Aorta (tissue), 5 donors: ENCODE results near the gene CLVS2. TPM values are rescaled to one million over a fixed set of nuclear protein-coding genes. Genes with fewer than 3 reads are reported as not detected.

Experiments
- ATAC-seq: fragments of 200-7000 bp; cut with Tn5 transposase; one replicate; pipeline ENCODE4 v1.9.1; 2022; ENCODE audit warnings: moderate library complexity; ENCODE audit not compliant: low FRiP score
- DNase-seq, 2 donors: peaks; one replicate each; pipeline ENCODE4 v3.0.0-alpha.2; 2020
- H3K27ac ChIP-seq, 2 donors: one replicate each; pipeline ENCODE4 v1.5.1; 2013; ENCODE audit warnings: low read length in 2 of 2, mild to moderate bottlenecking in 2 of 2, moderate library complexity in 2 of 2, control low read depth in 1 of 2, inconsistent platforms in 1 of 2, low read depth in 1 of 2
- H3K27me3 ChIP-seq, 2 donors: one replicate each; pipeline ENCODE4 v1.6.1; 2013; ENCODE audit warnings: control low read depth in 1 of 2, low read length in 1 of 2, mild to moderate bottlenecking in 1 of 2, moderate library complexity in 1 of 2; ENCODE audit not compliant: insufficient read depth in 2 of 2, control insufficient read depth in 1 of 2
- H3K36me3 ChIP-seq, 2 donors: one replicate each; pipeline ENCODE4 v1.6.1; 2013; ENCODE audit warnings: control low read depth in 1 of 2, low read length in 1 of 2, mild to moderate bottlenecking in 1 of 2; ENCODE audit not compliant: insufficient read depth in 2 of 2, control insufficient read depth in 1 of 2
- H3K4me1 ChIP-seq, 2 donors: one replicate each; pipeline ENCODE4 v1.6.1; 2013; ENCODE audit warnings: low read length in 2 of 2, control low read depth in 1 of 2, mild to moderate bottlenecking in 1 of 2, moderate library complexity in 1 of 2; ENCODE audit not compliant: insufficient read depth in 2 of 2, control insufficient read depth in 1 of 2
- H3K4me3 ChIP-seq, 2 donors: one replicate each; pipeline ENCODE4 v1.5.1; 2013; ENCODE audit warnings: low read length in 2 of 2, control low read depth in 1 of 2, mild to moderate bottlenecking in 1 of 2
- H3K9me3 ChIP-seq: one replicate; pipeline ENCODE4 v1.6.1; 2013; ENCODE audit warnings: mild to moderate bottlenecking, low read length; ENCODE audit not compliant: control insufficient read depth
- WGBS, 2 donors: extraction: QIAGEN DNeasy Blood & Tissue Kit; methylation state at CpG; one replicate each; pipeline ENCODE4 v1.1.7; 2013; 5-methylcytosine and 5-hydroxymethylcytosine counted together
- intact Hi-C, 2 donors: fragments of 100-400 bp; cut with DNase I; formaldehyde crosslinking; loops; one replicate each; pipeline versions ENCODE4 v1.14.2 to v1.15.0; 2022
- polyA plus RNA-seq, 2 donors: library from polyadenylated mRNA; stranded (reverse); fragments of 200-250 nt; gene quantifications; one replicate each; pipeline ENCODE4 v1.2.3, GENCODE V29; 2013
- total RNA-seq, 2 donors: library from RNA; stranded (reverse); fragmentation: NEBNext Ultra II Directional; extraction: Animal tissue kit (Norgen Biotek cat#: 25700); gene quantifications; one replicate each; pipeline ENCODE4 v1.2.1, GENCODE V29; 2021
- donor health status: healthy with polysubstance abuse.
- donor health status: Bipolar disorder and iron deficiency.
- donor health status: DM: no; HTN: no; CAD: no.
- donor health status: DM: no; HTN: no; CAD: no.
- donor health status: DM: yes; HTN: yes; CAD: no.

Gene CLVS2
- total and polyA plus RNA-seq, 4 donors = under 0.01 to 0.03 TPM; not detected in 2

DNA sequence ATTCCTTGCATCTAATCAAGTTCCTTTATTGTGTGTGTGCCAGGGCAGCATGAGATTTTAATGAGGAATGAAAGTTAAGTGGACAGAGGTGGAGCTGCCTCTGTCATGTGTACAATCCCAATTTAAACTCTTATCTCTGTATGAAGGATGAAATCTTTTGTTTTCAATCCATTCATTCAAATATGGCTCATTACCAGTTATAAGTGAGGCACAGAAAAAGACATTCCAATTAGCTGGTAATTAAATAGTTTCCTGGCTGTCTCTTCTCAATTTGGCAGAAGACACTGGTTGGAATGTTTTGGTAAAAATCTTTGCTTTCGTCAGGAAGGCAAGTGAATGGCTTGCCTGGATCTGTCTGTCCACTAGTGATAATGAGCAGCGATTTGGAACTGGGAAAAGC lies 46.4 kb downstream of the CLVS2 start:
- Histone ChIP-seq H3K36me3 (no peaks in the 10 kb centered on the region), H3K4me1 (no peaks in the 10 kb centered on the region), H3K9me3 (no peaks in the 10 kb centered on the region), H3K27me3 (peaks cover 0 to 1% of the 10 kb centered on the region in 2 donors), H3K4me3 (no peak overlapping the region), H3K27ac (no peak overlapping the region)
- intact Hi-C loops = no loop called here
- ATAC-seq (no peak), DNase-seq (no peak)
- WGBS, 2 donors = 55% methylated on average over 2 of the region's 2 CpGs

DNA sequence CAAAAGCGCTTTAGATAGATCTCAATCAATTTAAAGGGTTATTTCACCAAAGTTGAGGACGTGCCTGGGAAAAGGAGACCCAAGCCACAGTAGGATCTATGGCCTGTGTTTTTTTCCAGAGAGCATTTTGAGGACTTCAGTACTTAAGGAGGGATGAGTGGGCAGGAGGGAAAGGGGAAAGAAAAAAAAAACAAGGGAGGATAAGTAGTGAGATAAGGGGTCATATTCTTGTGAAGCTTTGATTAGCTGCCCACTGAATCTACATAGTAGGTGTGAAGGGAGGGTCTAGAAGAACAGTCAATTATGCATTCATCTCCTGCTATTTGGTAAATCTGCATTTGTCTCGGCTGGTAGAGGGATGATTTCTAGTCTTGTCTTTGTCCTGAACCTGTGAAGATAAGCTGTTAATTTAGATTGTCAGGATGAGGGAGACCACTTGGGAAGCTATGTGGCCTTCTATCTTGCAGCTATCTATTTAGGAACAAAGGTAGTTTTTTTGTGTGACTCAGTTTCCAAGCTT lies 48.4 kb downstream of the CLVS2 start:
- DNase-seq = no peak
- Histone ChIP-seq H3K4me1 (no peaks in the 10 kb centered on the region), H3K9me3 (no peaks in the 10 kb centered on the region), H3K4me3 (no peak overlapping the region), H3K27ac (no peak overlapping the region), H3K27me3 (peaks cover 0 to 1% of the 10 kb centered on the region in 2 donors), H3K36me3 (no peaks in the 10 kb centered on the region)
- WGBS, 2 donors = 70 to 73% methylated on average over 3 of the region's 3 CpGs
- intact Hi-C loops = no loop called here
- ATAC-seq = no peak

DNA sequence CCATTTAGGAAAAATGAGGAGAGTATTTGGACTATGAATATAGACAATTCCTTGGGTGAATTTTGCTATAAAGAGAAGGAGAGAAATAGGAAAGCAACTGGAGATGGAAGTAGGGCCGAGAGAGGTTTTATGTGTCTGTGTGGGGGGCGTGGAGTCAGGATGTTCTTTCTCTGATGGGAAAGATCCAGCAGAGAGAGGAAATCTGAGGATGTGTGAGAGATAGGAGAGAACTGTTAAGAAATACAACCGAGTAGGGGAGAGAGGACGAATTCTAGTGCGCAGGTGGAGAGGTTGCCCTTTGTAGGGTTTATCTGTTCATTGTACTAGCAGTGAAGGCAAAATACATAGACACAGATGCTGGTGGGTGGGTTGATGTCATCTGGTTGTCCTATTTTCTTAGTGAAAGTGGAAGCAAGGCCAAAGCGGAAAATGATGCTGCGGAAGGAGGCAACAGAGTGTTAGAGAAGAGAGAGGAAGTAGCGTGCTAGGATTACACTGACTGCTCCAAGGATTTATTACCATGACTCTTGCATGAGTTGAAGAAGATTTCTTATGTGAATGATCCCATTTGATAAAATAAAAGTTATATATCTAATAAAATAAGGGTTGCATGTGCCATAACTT lies 57.7 kb downstream of the CLVS2 start:
- Histone ChIP-seq H3K36me3 (no peaks in the 10 kb centered on the region), H3K9me3 (no peaks in the 10 kb centered on the region), H3K27me3 (no peaks in the 10 kb centered on the region), H3K27ac (no peak overlapping the region), H3K4me1 (no peaks in the 10 kb centered on the region), H3K4me3 (no peak overlapping the region)
- no peak for ATAC-seq
- intact Hi-C loops = no loop called here
- WGBS, 2 donors = 74% methylated on average over 8 of the region's 8 CpGs
- DNase-seq = no peak

DNA sequence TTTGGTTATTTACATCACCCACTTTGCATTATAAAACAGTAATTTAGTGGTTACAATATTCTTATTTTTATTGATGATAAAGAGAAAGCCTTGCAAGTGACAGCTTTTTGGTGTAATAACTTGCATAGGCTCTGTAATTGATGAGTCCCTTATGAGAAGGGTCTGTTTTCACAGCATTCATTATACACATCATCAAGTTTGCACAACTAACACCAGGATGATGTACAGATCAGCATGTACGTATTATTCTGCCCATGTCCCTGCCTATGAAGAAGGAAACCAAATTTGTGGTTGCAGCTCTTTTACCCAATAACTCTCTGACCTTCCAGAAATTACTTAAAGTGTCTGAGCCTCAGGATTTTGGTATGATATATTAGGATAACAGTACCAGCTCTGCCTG lies 59.2 kb downstream of the CLVS2 start:
- Histone ChIP-seq H3K27me3 (peaks cover 0 to 1% of the 10 kb centered on the region in 2 donors), H3K36me3 (no peaks in the 10 kb centered on the region), H3K9me3 (no peaks in the 10 kb centered on the region), H3K27ac (no peak overlapping the region), H3K4me3 (no peak overlapping the region), H3K4me1 (no peaks in the 10 kb centered on the region)
- 7 to 28% methylated on average over 1 of the region's 1 CpG for WGBS, 2 donors
- DNase-seq (no peak), ATAC-seq (no peak)
- intact Hi-C loops = no loop called here

DNA sequence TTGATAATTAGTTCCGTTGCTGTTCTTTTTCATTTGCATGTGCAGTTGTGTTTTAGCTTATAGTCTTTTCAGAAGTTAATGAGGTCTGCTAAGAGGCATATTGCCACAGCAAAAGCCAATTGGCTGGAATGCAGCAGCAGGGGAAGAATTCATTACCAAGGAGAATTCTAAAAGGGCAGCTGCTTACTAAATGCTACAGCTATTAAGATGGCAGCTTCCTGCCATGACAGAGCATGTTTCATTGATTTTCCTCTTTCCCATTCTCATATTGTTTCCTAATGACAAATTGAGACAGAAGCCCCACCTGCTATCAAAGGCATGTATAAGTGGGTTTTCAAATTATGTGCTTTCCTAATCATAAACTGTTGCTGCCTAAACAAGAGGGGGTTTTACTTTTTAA lies 66.6 kb downstream of the CLVS2 start:
- no peaks in the 10 kb centered on the region for H3K4me1 ChIP-seq
- ATAC-seq = no peak
- no peaks in the 10 kb centered on the region for H3K36me3 ChIP-seq
- WGBS, 2 donors = 37 to 60% methylated on average over 1 of the region's 1 CpG
- intact Hi-C loops = no loop called here
- H3K27me3 ChIP-seq = peaks cover 0 to 1% of the 10 kb centered on the region in 2 donors
- no peaks in the 10 kb centered on the region for H3K9me3 ChIP-seq
- no peak for DNase-seq
- no peak overlapping the region for H3K27ac ChIP-seq
- no peak overlapping the region for H3K4me3 ChIP-seq

DNA sequence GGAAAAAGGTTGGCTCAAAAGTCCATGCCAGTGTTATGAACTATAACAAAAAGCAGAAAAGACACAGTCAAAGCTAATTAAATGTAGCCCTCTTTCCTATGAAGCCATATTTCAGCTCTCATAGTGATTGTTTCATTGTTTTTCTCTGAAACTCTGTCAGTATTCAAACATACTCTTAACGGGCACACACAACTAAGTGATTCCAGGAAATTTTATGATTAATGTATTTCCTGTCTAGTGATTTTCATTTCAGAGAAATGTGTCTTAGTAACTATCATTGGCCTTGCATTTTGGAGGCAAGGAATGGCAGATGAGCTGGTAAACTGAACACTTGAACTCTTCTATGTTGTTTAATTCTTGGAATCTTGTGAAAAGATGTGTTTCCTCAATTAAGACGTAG lies 68.0 kb downstream of the CLVS2 start:
- H3K36me3 ChIP-seq = no peaks in the 10 kb centered on the region
- 50 to 57% methylated on average over 2 of the region's 2 CpGs for WGBS, 2 donors
- ATAC-seq (no peak), DNase-seq (no peak)
- no peaks in the 10 kb centered on the region for H3K9me3 ChIP-seq
- H3K4me1 ChIP-seq = no peaks in the 10 kb centered on the region
- H3K27ac ChIP-seq = no peak overlapping the region
- no peaks in the 10 kb centered on the region for H3K27me3 ChIP-seq
- intact Hi-C loops = no loop called here
- H3K4me3 ChIP-seq = no peak overlapping the region

DNA sequence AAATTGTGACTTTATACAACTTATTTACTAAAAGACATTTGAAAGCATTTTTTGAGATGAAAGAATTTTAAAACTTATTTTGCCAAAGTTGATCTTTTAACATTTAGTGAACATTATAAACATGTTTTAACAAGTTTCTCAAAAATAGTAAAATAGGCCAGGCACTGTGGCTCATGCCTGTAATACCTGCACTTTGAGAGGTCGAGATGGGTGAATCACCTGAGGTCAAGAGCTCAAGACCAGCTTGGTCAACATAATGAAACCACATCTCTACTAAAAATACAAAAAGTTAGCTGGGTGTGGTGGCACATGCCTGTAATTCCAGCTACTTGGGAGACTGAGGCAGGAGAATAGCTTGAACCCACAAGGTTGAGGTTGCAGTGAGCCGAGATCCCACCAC lies 78.6 kb downstream of the CLVS2 start:
- Histone ChIP-seq H3K36me3 (no peaks in the 10 kb centered on the region), H3K27me3 (no peaks in the 10 kb centered on the region), H3K4me1 (no peaks in the 10 kb centered on the region), H3K4me3 (no peak overlapping the region), H3K27ac (no peak overlapping the region), H3K9me3 (no peaks in the 10 kb centered on the region)
- DNase-seq (no peak), ATAC-seq (no peak)
- intact Hi-C loops = no loop called here
- 84% methylated on average over 2 of the region's 2 CpGs for WGBS, 2 donors

DNA sequence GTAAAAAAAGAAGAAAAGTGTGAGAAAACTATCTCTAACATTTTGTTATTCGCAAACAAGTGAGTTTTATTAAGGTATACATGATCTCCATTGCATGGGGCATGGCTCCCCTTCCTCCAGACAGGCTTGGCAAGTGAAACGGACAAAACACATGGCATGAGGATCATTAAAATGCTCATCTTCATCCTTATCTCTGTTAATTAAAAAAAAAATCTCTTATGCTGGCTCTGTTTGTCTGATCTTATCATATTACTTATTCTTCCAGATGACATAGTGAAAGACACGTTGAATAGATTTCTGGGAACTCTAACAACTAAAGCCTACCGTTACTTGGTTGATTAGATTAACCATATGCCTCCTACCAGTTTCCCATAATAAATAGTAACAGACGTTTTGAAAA lies 89.4 kb downstream of the CLVS2 start:
- Histone ChIP-seq H3K4me3 (no peak overlapping the region), H3K27me3 (no peaks in the 10 kb centered on the region), H3K36me3 (no peaks in the 10 kb centered on the region), H3K9me3 (no peaks in the 10 kb centered on the region), H3K27ac (no peak overlapping the region), H3K4me1 (no peaks in the 10 kb centered on the region)
- no peak for ATAC-seq
- WGBS, 2 donors = 72 to 74% methylated on average over 5 of the region's 5 CpGs
- DNase-seq = no peak
- intact Hi-C loops = no loop called here

DNA sequence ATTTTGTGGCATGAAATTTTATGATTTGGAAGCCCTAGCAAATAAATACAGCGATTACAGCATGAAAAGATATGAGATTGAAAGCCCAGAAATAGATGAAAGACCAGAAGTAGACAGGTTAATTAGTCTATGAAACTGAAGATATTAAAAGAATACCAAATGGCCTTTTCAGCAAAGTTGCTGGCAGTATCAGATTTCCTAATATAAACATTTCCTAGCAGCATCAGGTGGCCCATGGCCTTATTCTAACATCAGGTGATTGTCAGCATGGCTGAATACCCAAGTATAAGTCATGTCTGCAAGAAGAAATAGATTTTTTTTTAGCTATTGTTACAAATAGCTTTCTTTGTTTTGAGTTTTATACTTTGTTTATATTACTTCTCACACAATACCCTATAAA lies 93.2 kb downstream of the CLVS2 start:
- WGBS, 2 donors = 75 to 83% methylated on average over 1 of the region's 1 CpG
- no peaks in the 10 kb centered on the region for H3K4me1 ChIP-seq
- H3K9me3 ChIP-seq = no peaks in the 10 kb centered on the region
- no peak for ATAC-seq
- H3K4me3 ChIP-seq = no peak overlapping the region
- H3K36me3 ChIP-seq = no peaks in the 10 kb centered on the region
- no peak overlapping the region for H3K27ac ChIP-seq
- DNase-seq = no peak
- intact Hi-C loops = no loop called here
- no peaks in the 10 kb centered on the region for H3K27me3 ChIP-seq
